ENCODE measurements around the gene RALGAPB.
"Not testable (repeated sequence)": the region's sequence is repeated elsewhere in the genome, so short reads cannot be mapped to it uniquely, and the experiment has no call there.

The RALGAPB gene

GRCh38 chr20:38499366-38499765 is 26.7 kb downstream of the RALGAPB start:
- DNase-seq = no peak

DNA sequence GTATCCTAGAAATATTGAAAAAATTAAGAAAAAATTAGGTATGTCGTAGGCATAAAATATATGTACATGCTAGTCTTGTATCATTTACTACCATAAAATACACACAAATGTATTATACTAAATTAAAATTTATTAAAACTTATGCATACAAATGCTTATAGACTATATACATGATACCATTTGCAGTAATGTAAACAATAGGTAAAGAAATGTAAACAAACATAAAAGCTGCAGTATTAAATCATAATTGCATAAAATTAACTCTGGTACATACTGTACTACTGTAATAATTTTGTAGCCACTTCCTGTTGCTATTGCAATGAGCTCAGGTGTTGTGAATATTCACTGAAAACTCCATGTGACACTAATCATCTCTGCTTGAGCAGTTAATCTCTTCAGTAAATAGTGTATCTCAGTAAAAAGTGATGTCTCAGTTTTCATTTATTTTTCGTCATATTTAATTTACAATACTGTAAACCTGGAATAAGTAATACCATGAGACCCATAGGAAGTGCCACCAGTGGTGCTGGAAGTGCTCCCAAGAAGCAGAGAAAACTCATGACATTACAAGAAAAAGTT is 29.3 kb downstream of the RALGAPB start:
- DNase-seq = no peak

GRCh38 chr20:38504368-38505090 is 31.9 kb downstream of the RALGAPB start:
- DNase-seq = no peak

DNA sequence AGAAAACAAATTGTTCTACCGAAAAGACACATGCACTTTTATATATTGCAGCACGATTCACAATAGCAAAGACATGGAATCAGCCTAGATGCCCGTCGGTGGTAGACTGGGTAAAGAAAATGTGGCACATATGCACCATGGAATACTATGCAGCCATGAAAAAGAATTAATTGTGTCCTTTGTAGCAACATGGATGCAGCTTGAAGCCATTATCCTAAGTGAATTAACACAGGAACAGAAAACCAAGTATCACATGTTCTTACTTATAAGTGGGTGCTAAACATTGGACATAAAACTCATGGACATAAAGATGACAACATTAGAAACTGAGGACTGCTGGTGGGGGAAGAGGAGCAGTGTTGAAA is 32.4 kb downstream of the RALGAPB start:
- no peak for DNase-seq

GRCh38 chr20:38511726-38512125 is 39.1 kb downstream of the RALGAPB start:
- not testable (repeated sequence) for DNase-seq

- no peak for DNase-seq
These were observed 41.5 kb downstream of the RALGAPB start for GRCh38 chr20:38514185-38514584.

DNA sequence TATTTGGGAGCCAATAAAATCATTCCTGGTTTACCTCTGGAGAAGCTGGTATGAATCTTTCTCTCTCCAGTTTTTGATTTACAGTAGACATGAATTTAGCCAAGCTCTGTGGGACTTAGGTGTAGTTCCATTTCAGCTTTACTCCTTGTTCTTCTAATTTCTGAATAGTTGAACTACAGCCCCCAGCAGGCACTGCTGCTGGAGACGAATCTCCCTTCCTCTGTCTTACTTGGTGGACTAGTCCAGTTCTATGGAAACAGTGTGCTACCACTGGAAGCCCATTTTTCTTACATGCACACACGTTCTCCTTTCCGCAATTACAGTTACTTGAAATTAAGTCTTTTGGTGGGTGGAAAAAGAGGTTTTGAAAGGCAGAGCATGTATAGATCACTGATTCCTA is 42.3 kb downstream of the RALGAPB start:
- no peak for DNase-seq

- DNase-seq = no peak
These were observed 43.0 kb downstream of the RALGAPB start for GRCh38 chr20:38515631-38516030.

- no peak for DNase-seq
These were observed 46.8 kb downstream of the RALGAPB start for GRCh38 chr20:38519426-38519825.

GRCh38 chr20:38520261-38520660 is 47.6 kb downstream of the RALGAPB start:
- DNase-seq = no peak

- no peak for DNase-seq
These were observed 51.1 kb downstream of the RALGAPB start for GRCh38 chr20:38523697-38524096.

DNA sequence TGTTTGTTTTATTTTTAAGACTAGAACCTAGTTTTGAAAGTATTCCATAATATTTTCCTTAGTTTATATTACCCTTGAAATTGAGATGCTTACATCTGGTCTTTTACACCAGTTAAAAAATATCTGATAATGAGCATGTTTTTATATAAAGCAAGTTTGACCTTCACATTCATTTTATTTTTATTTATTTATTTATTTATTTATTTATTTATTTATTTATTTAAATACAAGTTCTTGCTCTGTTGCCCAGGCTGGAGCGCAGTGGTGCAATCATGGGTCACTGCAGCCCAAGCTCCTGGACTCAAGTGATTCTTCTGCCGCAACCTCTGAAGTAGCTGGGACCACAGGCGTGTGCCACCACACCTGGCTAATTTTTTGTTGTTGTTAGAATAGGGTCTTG is 55.5 kb downstream of the RALGAPB start:
- DNase-seq = no peak

- no peak for DNase-seq
These were observed 58.4 kb downstream of the RALGAPB start for GRCh38 chr20:38531021-38531420.

- no peak for DNase-seq
These were observed 62.1 kb downstream of the RALGAPB start for GRCh38 chr20:38534756-38535155.

- DNase-seq = no peak
These were observed 63.7 kb downstream of the RALGAPB start for GRCh38 chr20:38536310-38536709.

GRCh38 chr20:38537176-38537575 is 64.5 kb downstream of the RALGAPB start:
- DNase-seq = no peak

DNA sequence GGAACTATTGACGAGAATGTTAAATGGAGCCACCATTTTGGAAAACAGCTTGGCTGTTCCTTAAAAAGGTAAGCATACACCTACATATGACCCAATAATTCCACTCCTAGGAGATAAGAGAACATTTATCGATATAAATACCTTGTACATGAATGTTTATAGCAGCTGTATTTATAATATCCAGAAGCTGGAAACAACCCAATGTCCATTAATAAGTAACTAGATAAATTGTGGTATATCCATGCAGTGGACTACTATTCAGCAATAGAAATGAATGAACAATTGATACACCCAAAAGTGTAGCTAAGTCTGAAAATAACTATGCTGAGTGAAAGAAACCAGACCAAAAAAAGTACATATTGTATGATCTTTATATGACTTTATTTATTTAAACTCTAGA is 66.1 kb downstream of the RALGAPB start:
- DNase-seq = no peak

DNA sequence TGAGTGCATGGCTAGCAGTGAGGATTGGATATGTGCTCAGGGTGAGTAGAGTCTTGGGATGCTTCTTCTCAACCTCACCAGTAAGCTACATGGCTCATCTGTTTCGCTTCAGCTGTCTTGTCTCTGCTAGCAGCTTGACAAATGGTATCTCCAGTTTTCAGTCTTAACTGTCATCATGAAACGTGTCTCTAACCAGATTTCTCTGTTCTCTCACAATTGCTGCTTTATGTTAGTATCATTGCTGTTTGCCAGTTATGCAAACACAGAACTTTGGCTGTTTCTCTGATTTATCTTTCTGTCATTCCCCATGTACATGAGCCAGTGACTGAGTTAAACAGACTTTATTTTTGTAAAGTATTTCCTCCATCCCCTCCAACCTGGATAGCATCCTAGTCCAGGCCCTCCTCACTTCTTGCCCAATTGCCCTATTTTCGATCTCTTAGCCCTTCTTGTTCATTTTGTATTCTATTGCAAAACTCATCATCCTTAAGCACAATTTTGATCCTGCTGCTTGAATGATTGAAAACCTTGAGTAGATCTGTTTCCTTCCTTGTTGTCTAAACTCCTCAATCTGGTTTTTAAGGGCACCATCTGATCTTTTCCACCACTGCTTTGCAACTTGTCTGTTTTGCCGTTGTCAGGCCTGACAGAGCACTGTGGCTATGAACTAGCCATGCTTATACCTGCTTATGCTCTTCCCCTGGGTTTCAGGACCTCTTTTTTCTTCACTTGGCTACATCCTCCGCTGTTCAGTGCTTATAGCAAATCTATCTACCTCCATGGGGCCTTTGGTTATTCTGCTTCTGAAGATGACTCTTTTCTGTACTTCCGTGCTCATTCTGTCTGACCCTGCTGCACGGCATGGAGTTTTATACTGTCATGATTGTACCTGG is 70.6 kb downstream of the RALGAPB start:
- no peak for DNase-seq

GRCh38 chr20:38545771-38546170 is 73.1 kb downstream of the RALGAPB start:
- DNase-seq = no peak

DNA sequence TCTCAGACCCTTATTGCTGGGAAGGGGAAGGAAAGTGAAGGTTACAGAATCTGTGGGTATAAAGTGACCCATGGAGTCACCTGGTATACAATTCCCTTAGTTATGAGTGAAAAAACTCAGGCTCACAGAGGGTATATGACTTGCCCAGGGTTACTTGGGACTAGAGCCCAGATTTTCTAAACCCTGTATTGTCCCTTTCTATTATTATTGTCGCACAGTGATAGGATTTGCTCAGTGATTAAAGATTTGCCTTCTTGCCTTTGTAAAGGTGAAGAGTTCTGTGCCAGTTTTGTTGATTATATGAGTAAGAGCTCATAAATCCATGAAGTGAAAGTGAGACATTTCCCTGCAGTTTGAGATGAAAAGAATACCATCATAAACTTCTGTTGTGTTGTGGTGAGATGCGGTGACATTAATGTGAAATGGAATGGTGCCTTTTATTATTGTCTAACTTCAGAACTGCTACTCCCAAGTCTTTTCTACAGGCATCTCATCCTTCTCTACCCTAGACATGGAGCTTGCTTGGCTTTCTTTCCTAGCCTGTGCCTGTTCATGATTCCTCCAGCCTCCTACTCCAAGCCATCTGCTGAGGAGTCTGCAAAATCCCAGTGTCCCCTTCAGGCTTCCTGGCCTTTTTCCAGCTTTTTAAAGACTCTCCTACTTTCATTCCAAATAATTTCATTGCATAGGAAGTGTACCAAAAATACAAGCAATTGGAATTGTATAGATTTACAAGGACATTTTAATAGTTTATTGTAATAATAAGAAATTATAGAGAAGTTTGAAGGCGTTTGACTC is 74.8 kb downstream of the RALGAPB start:
- no peak for DNase-seq

DNA sequence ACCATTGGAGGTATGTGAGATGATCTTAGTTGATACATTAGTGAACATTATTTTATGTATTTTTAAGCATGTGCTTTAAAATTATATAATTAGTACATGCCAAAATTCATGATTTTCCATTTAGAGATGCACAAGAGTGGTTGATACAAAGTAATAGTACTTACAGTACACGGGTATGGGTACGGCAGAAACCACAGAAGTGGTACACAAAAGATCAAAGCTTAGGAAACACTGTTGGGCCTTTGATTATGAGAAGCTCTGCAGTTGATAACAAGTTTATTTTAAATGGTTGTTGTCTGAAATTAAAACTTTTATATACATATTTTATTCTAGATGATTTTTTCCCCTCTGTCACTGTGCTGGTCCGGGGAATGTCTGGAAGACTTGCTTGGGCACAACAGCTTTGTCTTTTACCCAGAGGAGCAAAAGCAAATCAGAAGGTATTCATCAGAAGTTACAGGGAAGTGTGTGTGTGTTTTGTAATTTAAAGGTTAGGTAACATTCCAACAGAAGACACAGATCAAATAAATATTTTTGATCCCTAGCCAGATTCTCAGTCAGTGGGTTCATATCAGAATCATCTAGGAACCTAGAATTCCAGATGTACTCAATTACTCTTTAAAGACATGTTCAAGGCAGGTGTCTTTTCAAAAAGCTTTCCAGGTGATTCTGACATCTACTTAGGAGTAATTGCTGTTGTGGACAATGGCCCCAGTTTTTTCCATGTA is 75.9 kb downstream of the RALGAPB start:
- DNase-seq = no peak

DNA sequence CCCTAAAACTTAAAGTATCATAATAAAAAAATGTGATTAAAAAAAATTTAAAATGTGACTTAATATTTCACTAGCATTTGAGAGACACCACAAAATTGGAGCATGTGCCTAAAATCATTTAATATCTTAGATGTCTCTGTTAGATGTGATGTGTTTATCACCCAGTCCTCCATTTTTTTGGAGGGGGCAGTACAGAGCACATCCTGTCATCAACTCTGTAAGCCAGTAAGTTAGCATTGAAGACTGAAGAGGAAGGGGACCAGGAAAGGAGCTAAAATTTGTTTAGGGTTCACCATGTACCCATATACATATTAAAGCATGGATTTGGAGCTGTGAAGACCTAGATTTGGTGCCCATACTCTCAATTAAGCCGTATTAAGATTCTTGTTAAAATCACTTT is 77.6 kb downstream of the RALGAPB start:
- no peak for DNase-seq

All from CD4-positive, alpha-beta T cell treated with Interferon gamma for 1 hour (primary cell).